ENCODE measurements around the gene RPS26.

Gene RPS26

GRCh38 chr12:56004211-56004610, 37.5 kb upstream of the RPS26 start:
- Histone ChIP-seq H3K9me3 (no peaks in the 10 kb centered on the region), H3K4me3 (no peak overlapping the region), H3K4me1 (peaks cover 0 to 10% (median 4%) of the 10 kb centered on the region in 4 donors), H3K36me3 (peaks cover 0 to 48% (median 24%) of the 10 kb centered on the region in 3 donors), H3K27me3 (no peaks in the 10 kb centered on the region), H3K27ac (no peak overlapping the region)
- intact Hi-C loops (cut with DNase I; ENCODE audit: low total_unique reads), result no loop called here
- no peak for DNase-seq
- no peak for TF ChIP-seq CTCF (IDR thresholded peaks at IDR 0.05)

GRCh38 chr12:56007564-56008559, 33.9 kb upstream of the RPS26 start:
- intact Hi-C loops (cut with DNase I; ENCODE audit: low total_unique reads), result no loop called here
- H3K4me3 ChIP-seq, result peak overlapping the region; percentile 82 to 96
- H3K27me3 ChIP-seq, result no peaks in the 10 kb centered on the region
- peaks cover 0 to 27% (median 13%) of the 10 kb centered on the region in 3 donors for H3K36me3 ChIP-seq
- no peaks in the 10 kb centered on the region for H3K9me3 ChIP-seq
- no peak for TF ChIP-seq CTCF (IDR thresholded peaks at IDR 0.05)
- peak overlapping the region; percentile 88 to 93 for H3K27ac ChIP-seq
- peaks cover 0 to 10% (median 4%) of the 10 kb centered on the region in 4 donors for H3K4me1 ChIP-seq
- peak; percentile 32 to 74 for DNase-seq

GRCh38 chr12:56010111-56010570, 31.6 kb upstream of the RPS26 start:
- Histone ChIP-seq H3K4me3 (no peak overlapping the region), H3K27me3 (no peaks in the 10 kb centered on the region), H3K36me3 (peaks cover 0 to 13% (median 0%) of the 10 kb centered on the region in 3 donors), H3K27ac (no peak overlapping the region), H3K4me1 (peaks cover 0 to 10% (median 4%) of the 10 kb centered on the region in 4 donors), H3K9me3 (no peaks in the 10 kb centered on the region)
- DNase-seq, result no peak
- intact Hi-C loops (cut with DNase I; ENCODE audit: low total_unique reads), result no loop called here
- no peak for TF ChIP-seq CTCF (IDR thresholded peaks at IDR 0.05)

- H3K9me3 ChIP-seq, result no peaks in the 10 kb centered on the region
- DNase-seq, result no peak
- peaks cover 0 to 15% (median 0%) of the 10 kb centered on the region in 3 donors for H3K36me3 ChIP-seq
- H3K27me3 ChIP-seq, result no peaks in the 10 kb centered on the region
- intact Hi-C loops (cut with DNase I; ENCODE audit: low total_unique reads), result no loop called here
- H3K4me1 ChIP-seq, result peaks cover 0 to 10% (median 4%) of the 10 kb centered on the region in 4 donors
- no peak overlapping the region for H3K27ac ChIP-seq
- H3K4me3 ChIP-seq, result no peak overlapping the region
- no peak for TF ChIP-seq CTCF (IDR thresholded peaks at IDR 0.05)
Observed at GRCh38 chr12:56011509-56012090, 30.1 kb upstream of the RPS26 start.

GRCh38 chr12:56013482-56013881, 28.2 kb upstream of the RPS26 start:
- intact Hi-C loops (cut with DNase I; ENCODE audit: low total_unique reads), result no loop called here
- H3K27ac ChIP-seq, result no peak overlapping the region
- H3K36me3 ChIP-seq, result peaks cover 0 to 23% (median 6%) of the 10 kb centered on the region in 3 donors
- H3K9me3 ChIP-seq, result no peaks in the 10 kb centered on the region
- peaks cover 0 to under 1% (median 0%) of the 10 kb centered on the region in 4 donors for H3K4me1 ChIP-seq
- no peak for TF ChIP-seq CTCF (IDR thresholded peaks at IDR 0.05)
- no peaks in the 10 kb centered on the region for H3K27me3 ChIP-seq
- no peak overlapping the region for H3K4me3 ChIP-seq
- DNase-seq, result no peak
